GM12892 (cell line): Measurements from ENCODE around the gene CORIN.

Experiments
- POLR2A ChIP-seq: IDR thresholded peaks from 2 replicates; pipeline ENCODE4 v1.6.1; 2011; ENCODE audit warnings: low read depth, low read length, control low read depth
- POLR2AphosphoS5 ChIP-seq: IDR thresholded peaks from 2 replicates; pipeline ENCODE4 v1.6.1; 2011; ENCODE audit warnings: low read depth, low read length, control low read depth
- TAF1 ChIP-seq: IDR thresholded peaks from 2 replicates; pipeline ENCODE4 v1.6.1; 2011; ENCODE audit warnings: low read depth, mild to moderate bottlenecking, control low read depth, low read length, borderline replicate concordance

DNA sequence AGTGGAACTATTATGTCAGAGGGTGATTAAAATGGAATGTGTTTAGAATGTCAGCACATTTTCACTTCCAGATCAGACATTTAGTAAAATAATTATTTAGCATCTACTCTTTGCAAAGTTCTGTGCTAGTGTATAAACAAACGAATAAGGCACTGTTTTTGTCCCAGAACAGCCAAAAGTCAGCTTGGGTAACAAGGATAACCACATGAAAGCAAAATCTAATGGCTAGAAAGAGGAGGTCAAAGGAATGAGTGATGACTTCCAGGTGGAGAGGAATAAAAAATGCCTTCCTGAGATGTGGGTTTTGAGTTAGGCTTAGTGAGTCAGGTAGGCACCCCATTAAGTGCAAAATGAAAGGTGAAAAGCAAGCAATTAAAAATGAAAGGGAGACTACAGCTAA is 240.2 kb downstream of the CORIN start:
- TF ChIP-seq TAF1 (no peak), POLR2AphosphoS5 (no peak), POLR2A (no peak)
